ENCODE measurements around the gene KLK10.
"Not testable (repeated sequence)": the region's sequence is repeated elsewhere in the genome, so short reads cannot be mapped to it uniquely, and the experiment has no call there.

Gene KLK10

GRCh38 chr19:51000426-51000825 is 19.1 kb downstream of the KLK10 start:
- no peak for DNase-seq (ENCODE audit: low read depth)
- Histone ChIP-seq H3K27me3 (replicated peaks; ENCODE audit: control insufficient read depth, insufficient read depth, low read length) (peaks cover 19% of the 10 kb centered on the region), H3K9me3 (ENCODE audit: control insufficient read depth, low read length) (no peaks in the 10 kb centered on the region), H3K36me3 (ENCODE audit: control insufficient read depth, insufficient read depth, low read length, severe bottlenecking) (no peaks in the 10 kb centered on the region), H3K9ac (ENCODE audit: low read length) (no peak overlapping the region), H3K4me3 (ENCODE audit: low read length) (no peak overlapping the region), H3K4me1 (ENCODE audit: control insufficient read depth, insufficient read depth, low read length) (no peaks in the 10 kb centered on the region)

- Histone ChIP-seq H3K27me3 (replicated peaks; ENCODE audit: control insufficient read depth, insufficient read depth, low read length) (peaks cover 19% of the 10 kb centered on the region), H3K4me1 (ENCODE audit: control insufficient read depth, insufficient read depth, low read length) (no peaks in the 10 kb centered on the region), H3K9me3 (ENCODE audit: control insufficient read depth, low read length) (no peaks in the 10 kb centered on the region), H3K4me3 (ENCODE audit: low read length) (no peak overlapping the region), H3K36me3 (ENCODE audit: control insufficient read depth, insufficient read depth, low read length, severe bottlenecking) (no peaks in the 10 kb centered on the region), H3K9ac (ENCODE audit: low read length) (no peak overlapping the region)
- no peak for DNase-seq (ENCODE audit: low read depth)
Measured at GRCh38 chr19:50998686-50999085, 20.8 kb downstream of the KLK10 start.

- no peak for DNase-seq (ENCODE audit: low read depth)
- no peaks in the 10 kb centered on the region for H3K4me1 ChIP-seq (ENCODE audit: control insufficient read depth, insufficient read depth, low read length)
- peaks cover 19% of the 10 kb centered on the region for H3K27me3 ChIP-seq (replicated peaks; ENCODE audit: control insufficient read depth, insufficient read depth, low read length)
- H3K9ac ChIP-seq (ENCODE audit: low read length): no peak overlapping the region
- no peak overlapping the region for H3K4me3 ChIP-seq (ENCODE audit: low read length)
- no peaks in the 10 kb centered on the region for H3K36me3 ChIP-seq (ENCODE audit: control insufficient read depth, insufficient read depth, low read length, severe bottlenecking)
- no peaks in the 10 kb centered on the region for H3K9me3 ChIP-seq (ENCODE audit: control insufficient read depth, low read length)
Measured at GRCh38 chr19:50998061-50998460, 21.4 kb downstream of the KLK10 start.

GRCh38 chr19:50994129-50994528 is 25.4 kb downstream of the KLK10 start:
- no peak for DNase-seq (ENCODE audit: low read depth)
- no peak overlapping the region for H3K4me3 ChIP-seq (ENCODE audit: low read length)
- H3K9ac ChIP-seq (ENCODE audit: low read length): no peak overlapping the region
- no peaks in the 10 kb centered on the region for H3K4me1 ChIP-seq (ENCODE audit: control insufficient read depth, insufficient read depth, low read length)
- no peaks in the 10 kb centered on the region for H3K36me3 ChIP-seq (ENCODE audit: control insufficient read depth, insufficient read depth, low read length, severe bottlenecking)
- peaks cover 11% of the 10 kb centered on the region for H3K27me3 ChIP-seq (replicated peaks; ENCODE audit: control insufficient read depth, insufficient read depth, low read length)
- H3K9me3 ChIP-seq (ENCODE audit: control insufficient read depth, low read length): no peaks in the 10 kb centered on the region

GRCh38 chr19:50992666-50993035 is 26.9 kb downstream of the KLK10 start:
- Histone ChIP-seq H3K36me3 (ENCODE audit: control insufficient read depth, insufficient read depth, low read length, severe bottlenecking) (no peaks in the 10 kb centered on the region), H3K4me1 (ENCODE audit: control insufficient read depth, insufficient read depth, low read length) (no peaks in the 10 kb centered on the region), H3K27me3 (replicated peaks; ENCODE audit: control insufficient read depth, insufficient read depth, low read length) (peaks cover 3% of the 10 kb centered on the region)

GRCh38 chr19:50984416-50984815 is 35.1 kb downstream of the KLK10 start:
- peaks cover 20% of the 10 kb centered on the region for H3K27me3 ChIP-seq (replicated peaks; ENCODE audit: control insufficient read depth, insufficient read depth, low read length)

More at GRCh38 chr19:50992666-50993035, 26.9 kb downstream of the KLK10 start:
- Histone ChIP-seq H3K9ac (ENCODE audit: low read length) (no peak overlapping the region), H3K4me3 (ENCODE audit: low read length) (no peak overlapping the region), H3K9me3 (ENCODE audit: control insufficient read depth, low read length) (no peaks in the 10 kb centered on the region)
- no peak for DNase-seq (ENCODE audit: low read depth)

GRCh38 chr19:50983625-50984292 is 35.8 kb downstream of the KLK10 start, which contains the start of gene KLK7:
Gene KLK7, minus strand, starts transcription at chr19:50983917. Its CDS starts 1,518 bp downstream, at chr19:50982399.
- Histone ChIP-seq H3K9ac (ENCODE audit: low read length) (no peak within 1 kb of the TSS), H3K9me3 (ENCODE audit: control insufficient read depth, low read length) (no peaks in the 10 kb centered on the region), H3K27me3 (replicated peaks; ENCODE audit: control insufficient read depth, insufficient read depth, low read length) (peaks cover 24% of the 10 kb centered on the region), H3K4me3 (ENCODE audit: low read length) (no peak within 1 kb of the TSS), H3K4me1 (ENCODE audit: control insufficient read depth, insufficient read depth, low read length) (no peaks in the 10 kb centered on the region), H3K36me3 (ENCODE audit: control insufficient read depth, insufficient read depth, low read length, severe bottlenecking) (no peaks in the 10 kb centered on the region)
- no peak for DNase-seq (ENCODE audit: low read depth)

More at GRCh38 chr19:50984416-50984815, 35.1 kb downstream of the KLK10 start:
- not testable (repeated sequence) for H3K36me3 ChIP-seq (ENCODE audit: control insufficient read depth, insufficient read depth, low read length, severe bottlenecking); H3K4me1 ChIP-seq (ENCODE audit: control insufficient read depth, insufficient read depth, low read length); H3K9ac ChIP-seq (ENCODE audit: low read length); H3K4me3 ChIP-seq (ENCODE audit: low read length); H3K9me3 ChIP-seq (ENCODE audit: control insufficient read depth, low read length); DNase-seq (ENCODE audit: low read depth)

- Histone ChIP-seq H3K4me1 (ENCODE audit: control insufficient read depth, insufficient read depth, low read length) (no peaks in the 10 kb centered on the region), H3K27me3 (replicated peaks; ENCODE audit: control insufficient read depth, insufficient read depth, low read length) (peaks cover 25% of the 10 kb centered on the region), H3K9me3 (ENCODE audit: control insufficient read depth, low read length) (no peaks in the 10 kb centered on the region), H3K9ac (ENCODE audit: low read length) (no peak overlapping the region), H3K36me3 (ENCODE audit: control insufficient read depth, insufficient read depth, low read length, severe bottlenecking) (no peaks in the 10 kb centered on the region), H3K4me3 (ENCODE audit: low read length) (no peak overlapping the region)
- DNase-seq (ENCODE audit: low read depth): no peak
Measured at GRCh38 chr19:50982186-50982585, 37.3 kb downstream of the KLK10 start.

- DNase-seq (ENCODE audit: low read depth): no peak
- Histone ChIP-seq H3K4me3 (ENCODE audit: low read length) (no peak overlapping the region), H3K36me3 (ENCODE audit: control insufficient read depth, insufficient read depth, low read length, severe bottlenecking) (no peaks in the 10 kb centered on the region), H3K9ac (ENCODE audit: low read length) (no peak overlapping the region), H3K4me1 (ENCODE audit: control insufficient read depth, insufficient read depth, low read length) (no peaks in the 10 kb centered on the region), H3K27me3 (replicated peaks; ENCODE audit: control insufficient read depth, insufficient read depth, low read length) (peaks cover 25% of the 10 kb centered on the region), H3K9me3 (ENCODE audit: control insufficient read depth, low read length) (no peaks in the 10 kb centered on the region)
Measured at GRCh38 chr19:50981587-50982146, 37.8 kb downstream of the KLK10 start.

- Histone ChIP-seq H3K27me3 (replicated peaks; ENCODE audit: control insufficient read depth, insufficient read depth, low read length) (peaks cover 33% of the 10 kb centered on the region), H3K4me1 (ENCODE audit: control insufficient read depth, insufficient read depth, low read length) (no peaks in the 10 kb centered on the region), H3K9me3 (ENCODE audit: control insufficient read depth, low read length) (no peaks in the 10 kb centered on the region), H3K4me3 (ENCODE audit: low read length) (no peak overlapping the region), H3K36me3 (ENCODE audit: control insufficient read depth, insufficient read depth, low read length, severe bottlenecking) (no peaks in the 10 kb centered on the region), H3K9ac (ENCODE audit: low read length) (no peak overlapping the region)
- no peak for DNase-seq (ENCODE audit: low read depth)
Measured at GRCh38 chr19:50980208-50980607, 39.3 kb downstream of the KLK10 start.

GRCh38 chr19:50979758-50980157 is 39.8 kb downstream of the KLK10 start:
- Histone ChIP-seq H3K4me1 (ENCODE audit: control insufficient read depth, insufficient read depth, low read length) (no peaks in the 10 kb centered on the region), H3K4me3 (ENCODE audit: low read length) (no peak overlapping the region), H3K36me3 (ENCODE audit: control insufficient read depth, insufficient read depth, low read length, severe bottlenecking) (no peaks in the 10 kb centered on the region), H3K9me3 (ENCODE audit: control insufficient read depth, low read length) (no peaks in the 10 kb centered on the region), H3K9ac (ENCODE audit: low read length) (no peak overlapping the region), H3K27me3 (replicated peaks; ENCODE audit: control insufficient read depth, insufficient read depth, low read length) (peaks cover 33% of the 10 kb centered on the region)
- DNase-seq (ENCODE audit: low read depth): no peak
